ENCODE measurements around the gene ANO9.
"Not testable (repeated sequence)": the region's sequence is repeated elsewhere in the genome, so short reads cannot be mapped to it uniquely, and the experiment has no call there.

The ANO9 gene

GRCh38 chr11:398826-399225 lies 43.0 kb downstream of the ANO9 start:
- no peak for DNase-seq

- peak; percentile 85 for DNase-seq
These were observed 44.8 kb downstream of the ANO9 start for GRCh38 chr11:396948-397548.

GRCh38 chr11:396511-396947 lies 45.3 kb downstream of the ANO9 start:
- peak; percentile 40 for DNase-seq

GRCh38 chr11:395866-396265 lies 45.9 kb downstream of the ANO9 start:
- no peak for DNase-seq

- DNase-seq: no peak
These were observed 46.8 kb downstream of the ANO9 start for GRCh38 chr11:394858-395655.

GRCh38 chr11:394034-394857 lies 47.6 kb downstream of the ANO9 start, which contains the start of gene PKP3:
TSS of gene PKP3 (plus strand) at chr11:394209. CDS start at chr11:394293, 84 bp downstream.
- DNase-seq: no peak

GRCh38 chr11:393219-394033 lies 48.4 kb downstream of the ANO9 start:
- DNase-seq: no peak

- no peak for DNase-seq
These were observed 49.6 kb downstream of the ANO9 start for GRCh38 chr11:392102-392777.

GRCh38 chr11:391117-392017 lies 50.4 kb downstream of the ANO9 start:
- no peak for DNase-seq

- no peak for DNase-seq
These were observed 51.6 kb downstream of the ANO9 start for GRCh38 chr11:390175-390574.

GRCh38 chr11:389369-389768 lies 52.4 kb downstream of the ANO9 start:
- not testable (repeated sequence) for DNase-seq

- DNase-seq: no peak
These were observed 54.5 kb downstream of the ANO9 start for GRCh38 chr11:387193-387793.

- no peak for DNase-seq
These were observed 55.3 kb downstream of the ANO9 start for GRCh38 chr11:386483-386882.

- no peak for DNase-seq
These were observed 56.0 kb downstream of the ANO9 start for GRCh38 chr11:385594-386351.

GRCh38 chr11:384511-384910 lies 57.3 kb downstream of the ANO9 start:
- DNase-seq: no peak

GRCh38 chr11:383431-383830 lies 58.4 kb downstream of the ANO9 start:
- DNase-seq: no peak

- no peak for DNase-seq
These were observed 59.7 kb downstream of the ANO9 start for GRCh38 chr11:382081-382629.

GRCh38 chr11:381501-382072 lies 60.2 kb downstream of the ANO9 start:
- DNase-seq: no peak

GRCh38 chr11:380996-381395 lies 60.8 kb downstream of the ANO9 start:
- no peak for DNase-seq

Data from NCI-H2227 treated with DMSO at 0.1 percent for 48 hours (cell line).